Epithelial cell of esophagus (primary cell): ENCODE results near the gene SPATA45.
"Not testable (repeated sequence)": the region's sequence is repeated elsewhere in the genome, so short reads cannot be mapped to it uniquely, and the experiment has no call there.

Experiments
- DNase-seq: peaks from one replicate; pipeline ENCODE4 v3.0.0; 2010; ENCODE audit warnings: low read depth
- H3K4me3 ChIP-seq: 2 replicates; pipeline ENCODE4 v1.5.1; 2011; ENCODE audit warnings: mild to moderate bottlenecking, low read length, control low read depth
- TF ChIP-seq, protein P1 (sequence below): IDR thresholded peaks from 2 replicates; pipeline ENCODE4 v1.5.1; 2011; ENCODE audit warnings: low read depth, mild to moderate bottlenecking, low read length, control low read depth, inconsistent platforms; ENCODE audit not compliant: insufficient read depth; ENCODE audit errors: missing control alignments

The SPATA45 gene

DNA sequence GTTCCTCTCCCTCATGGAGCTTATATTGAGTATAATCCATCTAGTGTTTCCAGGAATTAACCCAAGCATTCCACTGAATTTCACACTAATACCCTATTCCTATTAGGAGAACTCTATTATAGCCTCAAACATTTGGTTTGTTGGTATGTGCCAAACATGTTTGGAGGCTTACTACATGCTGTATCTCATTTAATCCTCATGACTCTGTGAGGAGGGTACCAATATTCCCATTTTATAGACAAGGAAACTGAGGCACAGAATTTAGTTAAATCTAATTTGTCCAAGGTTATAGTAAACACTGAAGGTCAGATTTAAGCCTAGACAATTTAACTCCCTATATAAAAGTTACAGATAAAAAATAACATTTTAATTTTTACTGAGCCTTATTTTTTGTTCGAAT is 19.7 kb upstream of the SPATA45 start:
- TF ChIP-seq, protein P1, sequence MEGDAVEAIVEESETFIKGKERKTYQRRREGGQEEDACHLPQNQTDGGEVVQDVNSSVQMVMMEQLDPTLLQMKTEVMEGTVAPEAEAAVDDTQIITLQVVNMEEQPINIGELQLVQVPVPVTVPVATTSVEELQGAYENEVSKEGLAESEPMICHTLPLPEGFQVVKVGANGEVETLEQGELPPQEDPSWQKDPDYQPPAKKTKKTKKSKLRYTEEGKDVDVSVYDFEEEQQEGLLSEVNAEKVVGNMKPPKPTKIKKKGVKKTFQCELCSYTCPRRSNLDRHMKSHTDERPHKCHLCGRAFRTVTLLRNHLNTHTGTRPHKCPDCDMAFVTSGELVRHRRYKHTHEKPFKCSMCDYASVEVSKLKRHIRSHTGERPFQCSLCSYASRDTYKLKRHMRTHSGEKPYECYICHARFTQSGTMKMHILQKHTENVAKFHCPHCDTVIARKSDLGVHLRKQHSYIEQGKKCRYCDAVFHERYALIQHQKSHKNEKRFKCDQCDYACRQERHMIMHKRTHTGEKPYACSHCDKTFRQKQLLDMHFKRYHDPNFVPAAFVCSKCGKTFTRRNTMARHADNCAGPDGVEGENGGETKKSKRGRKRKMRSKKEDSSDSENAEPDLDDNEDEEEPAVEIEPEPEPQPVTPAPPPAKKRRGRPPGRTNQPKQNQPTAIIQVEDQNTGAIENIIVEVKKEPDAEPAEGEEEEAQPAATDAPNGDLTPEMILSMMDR, result no peak
- no peak for DNase-seq
- H3K4me3 ChIP-seq, result no peak overlapping the region

DNA sequence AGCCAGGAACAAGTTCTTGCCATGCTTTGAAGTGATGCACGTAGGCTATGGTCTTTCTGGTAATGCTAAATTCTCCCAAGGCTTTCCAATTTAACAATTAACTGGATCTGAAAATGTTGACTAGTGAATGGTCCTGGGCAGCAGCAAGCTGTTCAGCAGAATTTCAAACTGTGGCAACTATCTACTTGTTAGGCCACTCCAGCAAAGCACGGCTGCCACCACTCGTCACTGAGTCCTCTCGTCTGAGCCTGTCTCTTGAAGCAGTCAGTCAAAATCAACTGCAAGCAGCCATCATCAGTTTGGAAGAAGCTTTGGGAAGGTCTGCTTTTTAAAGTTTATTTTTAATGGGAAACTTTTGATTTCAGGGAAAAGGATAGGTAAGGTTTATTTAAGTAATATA is 16.8 kb upstream of the SPATA45 start:
- TF ChIP-seq, protein P1, result no peak
- DNase-seq, result no peak
- no peak overlapping the region for H3K4me3 ChIP-seq

DNA sequence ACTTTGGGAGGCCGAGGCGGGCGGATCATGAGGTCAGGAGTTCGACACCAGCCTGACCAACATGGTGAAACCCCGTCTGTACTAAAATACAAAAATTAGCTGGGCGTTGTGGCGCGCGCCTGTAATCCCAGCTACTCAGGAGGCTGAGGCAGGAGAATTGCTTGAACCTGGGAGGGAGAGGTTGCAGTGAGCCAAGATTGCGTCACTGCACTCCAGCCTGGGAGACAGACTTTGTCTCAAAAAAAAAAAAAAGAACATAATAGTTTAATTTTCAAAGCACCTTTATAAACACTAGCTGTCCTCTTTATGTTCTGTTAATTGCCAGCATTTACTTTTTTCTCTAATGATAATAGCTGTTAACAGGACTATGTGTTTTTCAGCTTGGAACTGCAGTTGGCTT is 15.9 kb upstream of the SPATA45 start:
- H3K4me3 ChIP-seq, DNase-seq: not testable (repeated sequence)

DNA sequence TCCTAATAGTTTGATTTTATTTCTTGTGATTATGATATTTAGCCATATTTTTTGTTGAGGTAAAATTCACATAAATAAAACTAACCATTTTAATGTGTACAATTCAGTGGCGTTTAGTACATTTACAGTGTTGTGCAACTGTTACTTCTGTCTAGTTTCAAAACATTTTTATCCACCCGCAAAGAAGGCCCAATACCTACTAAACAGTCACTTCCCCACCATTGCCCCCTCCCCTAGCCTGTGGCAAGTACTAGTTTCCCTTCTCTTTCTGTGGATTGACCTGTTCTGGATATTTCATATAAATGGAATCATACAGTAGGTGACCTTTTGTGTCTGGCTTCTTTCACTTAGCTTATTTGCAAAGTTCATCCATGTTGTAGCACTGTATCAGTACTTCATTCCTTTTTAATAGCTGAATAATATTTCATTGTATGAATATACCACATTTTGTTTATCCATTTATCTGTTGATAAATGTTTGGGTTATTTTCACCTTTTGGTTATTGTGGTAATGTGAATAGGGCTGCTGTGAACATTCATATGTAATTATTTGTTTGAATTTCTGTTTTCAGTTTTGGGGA is 14.8 kb upstream of the SPATA45 start:
- no peak for DNase-seq
- H3K4me3 ChIP-seq, result no peak overlapping the region
- TF ChIP-seq, protein P1, result no peak

DNA sequence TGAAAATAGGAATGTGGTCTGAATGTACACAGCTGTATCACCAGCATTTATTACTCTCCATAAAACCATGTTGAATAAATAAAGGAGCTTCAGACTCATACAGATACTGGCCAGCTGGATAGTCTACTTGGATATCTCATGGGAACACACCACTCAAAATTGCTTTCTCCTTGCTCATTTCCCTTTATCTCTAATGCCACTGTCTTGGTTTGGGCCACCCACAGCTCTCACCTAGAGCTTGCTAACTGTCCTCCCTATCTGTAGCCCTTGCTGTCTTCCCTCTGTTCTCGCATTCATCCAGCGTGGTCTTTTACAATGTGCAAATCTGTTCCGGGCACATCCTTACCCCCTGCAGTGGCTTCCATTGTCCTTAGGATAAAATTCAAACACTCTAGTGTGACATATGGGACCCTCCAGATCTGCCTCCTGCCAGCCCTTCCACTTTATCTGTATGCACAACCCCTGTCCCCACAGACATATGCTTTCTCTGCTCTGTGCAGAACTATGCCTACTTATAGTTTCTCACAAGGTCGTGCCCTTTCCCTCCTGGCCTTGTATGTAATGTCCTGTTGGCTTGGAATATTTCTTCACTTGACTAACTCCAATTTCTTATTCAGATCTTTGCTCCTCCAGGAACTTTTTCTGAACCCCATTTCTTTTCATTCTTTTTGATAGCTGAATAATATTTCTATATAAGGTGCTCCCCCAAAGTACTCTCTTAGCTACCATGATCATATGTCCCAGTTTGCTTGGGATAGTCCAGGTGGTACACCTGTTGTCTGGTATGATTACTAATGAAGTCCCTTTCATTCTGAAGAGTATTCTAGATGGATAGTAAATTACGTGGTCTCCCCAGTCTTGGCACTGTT is 13.5 kb upstream of the SPATA45 start:
- no peak for DNase-seq
- H3K4me3 ChIP-seq, result no peak overlapping the region

DNA sequence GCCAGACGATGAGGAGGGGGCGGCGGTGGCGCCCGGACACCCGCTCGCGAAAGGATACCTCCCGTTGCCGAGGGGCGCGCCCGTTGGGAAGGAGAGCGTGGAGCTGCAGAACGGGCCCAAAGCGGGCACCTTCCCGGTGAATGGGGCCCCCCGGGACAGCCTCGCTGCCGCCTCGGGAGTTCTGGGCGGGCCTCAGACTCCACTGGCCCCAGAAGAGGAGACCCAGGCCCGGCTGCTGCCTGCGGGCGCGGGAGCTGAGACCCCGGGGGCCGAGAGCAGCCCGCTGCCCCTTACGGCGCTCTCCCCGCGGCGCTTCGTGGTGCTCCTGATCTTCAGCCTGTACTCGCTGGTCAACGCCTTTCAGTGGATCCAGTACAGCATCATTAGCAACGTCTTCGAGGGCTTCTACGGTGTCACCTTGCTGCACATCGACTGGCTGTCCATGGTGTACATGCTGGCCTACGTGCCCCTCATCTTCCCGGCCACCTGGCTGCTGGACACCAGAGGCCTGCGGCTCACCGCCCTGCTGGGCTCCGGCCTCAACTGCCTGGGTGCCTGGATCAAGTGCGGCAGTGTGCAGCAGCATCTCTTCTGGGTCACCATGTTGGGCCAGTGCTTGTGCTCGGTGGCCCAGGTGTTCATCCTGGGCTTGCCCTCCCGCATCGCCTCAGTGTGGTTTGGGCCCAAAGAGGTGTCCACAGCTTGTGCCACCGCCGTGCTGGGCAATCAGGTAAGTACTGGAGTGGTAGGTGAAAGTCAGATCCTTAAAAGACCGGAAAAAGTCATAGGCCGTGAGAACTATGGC is 11.2 kb upstream of the SPATA45 start:
- TF ChIP-seq, protein P1, result no peak
- DNase-seq, result peak; percentile 41

More for the DNA sequence above, 13.5 kb upstream of the SPATA45 start:
- TF ChIP-seq, protein P1, result no peak

DNA sequence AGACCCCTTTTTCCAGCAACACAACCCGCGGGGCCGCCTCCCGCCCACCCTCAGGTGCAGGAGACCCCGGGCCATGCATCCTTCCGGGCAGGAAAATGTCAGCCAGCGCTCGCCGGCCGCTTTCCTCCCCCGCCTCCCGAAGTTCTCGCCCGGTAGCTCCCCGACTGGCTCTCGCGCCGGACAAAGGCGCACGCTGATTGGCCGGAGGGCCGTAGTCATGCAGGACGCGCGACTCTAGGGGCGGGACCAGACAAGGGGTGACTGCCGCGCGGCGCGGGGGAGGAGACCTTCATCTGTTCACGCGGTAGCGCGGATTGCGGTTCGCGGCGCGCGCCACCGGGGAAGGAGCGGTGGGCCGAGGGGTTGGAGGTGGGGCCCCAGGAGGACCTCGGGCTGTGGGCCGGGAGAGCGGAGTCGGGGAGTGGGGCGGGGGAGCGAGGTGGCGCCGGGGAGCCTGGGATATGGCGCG is 10.6 kb upstream of the SPATA45 start, which contains the start of gene FLVCR1:
Gene FLVCR1 (plus strand): TSS at position 284 of the 469 bp plus-strand sequence. CDS start 178 bp downstream, at position 462.
- peak; percentile 98 for DNase-seq
- TF ChIP-seq, protein P1, result no peak
- peak within 1 kb of the TSS; percentile 72 for H3K4me3 ChIP-seq

More for the DNA sequence above, 11.2 kb upstream of the SPATA45 start:
- peak overlapping the region; percentile 72 for H3K4me3 ChIP-seq
